Stimulated activated CD4-positive, alpha-beta T cell treated with anti-CD3 and anti-CD28 coated beads, Interleukin-1b, Interleukin-23, amount 100 ng/mL, for 24 hours (primary cell): ENCODE measurements around the gene CCDC92B.
A peak's percentile ranks its signal among the peaks of the same experiment; 100 is the strongest.

Source experiments
- DNase-seq, 4 experiments: peaks; one replicate each; pipeline ENCODE4 v3.0.0-alpha.2; 2020; ENCODE audit warnings: low read depth in 4 of 4, low spot score in 1 of 4

CCDC92B gene

GRCh38 chr17:2723505-2723996 is 25.9 kb downstream of the CCDC92B start:
- no peak for DNase-seq

DNA sequence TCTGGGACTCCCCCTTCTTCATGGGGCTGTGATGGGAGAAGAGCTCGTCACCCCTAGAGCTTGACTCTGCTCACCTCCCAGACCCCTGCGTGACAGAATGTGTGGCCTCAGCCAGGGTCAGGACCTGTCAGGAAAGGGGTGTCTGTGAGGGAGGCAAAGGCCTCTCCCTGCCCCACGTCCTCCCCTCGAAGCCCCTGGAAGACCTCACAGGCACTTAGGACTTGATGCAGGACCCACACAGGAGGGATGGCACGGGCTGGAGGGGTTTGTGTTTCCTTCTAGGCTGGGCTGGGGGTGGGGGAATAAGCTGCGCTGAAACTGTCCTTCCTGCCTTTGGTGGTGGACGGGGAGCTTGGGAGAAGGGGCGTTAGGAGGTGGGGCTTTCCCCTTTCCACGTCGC is 26.8 kb downstream of the CCDC92B start:
- DNase-seq, result no peak

DNA sequence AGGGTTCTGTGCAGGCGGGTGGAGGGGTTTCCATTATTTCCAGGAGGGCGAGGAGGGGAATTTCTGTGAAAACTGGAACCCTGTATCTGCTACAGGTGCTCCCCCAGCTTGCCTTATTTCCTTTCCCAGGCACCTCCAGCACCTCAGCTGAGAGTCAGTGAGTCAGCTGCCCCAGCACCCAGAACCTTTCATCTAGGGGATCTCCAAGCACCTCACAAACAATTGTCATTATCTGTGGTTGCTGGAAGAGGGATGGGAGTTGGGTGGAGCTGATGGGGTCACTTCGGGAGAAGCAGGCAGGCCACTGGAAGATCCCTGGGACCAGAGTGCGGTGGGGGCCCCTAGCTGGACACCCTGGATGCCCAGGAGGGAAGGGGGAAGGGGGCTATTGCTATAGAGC is 27.8 kb downstream of the CCDC92B start:
- no peak for DNase-seq

DNA sequence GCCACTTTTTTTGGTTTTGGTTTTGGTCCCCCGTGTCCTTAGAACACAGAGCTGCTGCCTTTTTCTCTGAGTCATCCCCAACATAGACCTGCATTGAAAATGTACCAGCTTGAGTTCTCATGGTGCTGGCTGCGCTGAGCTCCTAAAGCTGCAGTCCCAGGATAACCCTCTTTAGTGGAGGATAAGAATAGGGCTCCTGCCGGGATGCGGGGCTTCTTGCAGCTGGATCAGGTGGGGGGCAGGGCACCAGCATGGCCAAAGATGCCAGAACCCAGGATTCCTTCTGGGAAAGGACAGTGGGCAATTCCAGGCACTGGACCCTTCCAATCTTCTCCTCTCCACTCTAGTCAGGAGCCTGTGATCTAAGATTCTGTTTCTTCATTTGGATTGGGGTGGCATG is 29.6 kb downstream of the CCDC92B start:
- no peak for DNase-seq

DNA sequence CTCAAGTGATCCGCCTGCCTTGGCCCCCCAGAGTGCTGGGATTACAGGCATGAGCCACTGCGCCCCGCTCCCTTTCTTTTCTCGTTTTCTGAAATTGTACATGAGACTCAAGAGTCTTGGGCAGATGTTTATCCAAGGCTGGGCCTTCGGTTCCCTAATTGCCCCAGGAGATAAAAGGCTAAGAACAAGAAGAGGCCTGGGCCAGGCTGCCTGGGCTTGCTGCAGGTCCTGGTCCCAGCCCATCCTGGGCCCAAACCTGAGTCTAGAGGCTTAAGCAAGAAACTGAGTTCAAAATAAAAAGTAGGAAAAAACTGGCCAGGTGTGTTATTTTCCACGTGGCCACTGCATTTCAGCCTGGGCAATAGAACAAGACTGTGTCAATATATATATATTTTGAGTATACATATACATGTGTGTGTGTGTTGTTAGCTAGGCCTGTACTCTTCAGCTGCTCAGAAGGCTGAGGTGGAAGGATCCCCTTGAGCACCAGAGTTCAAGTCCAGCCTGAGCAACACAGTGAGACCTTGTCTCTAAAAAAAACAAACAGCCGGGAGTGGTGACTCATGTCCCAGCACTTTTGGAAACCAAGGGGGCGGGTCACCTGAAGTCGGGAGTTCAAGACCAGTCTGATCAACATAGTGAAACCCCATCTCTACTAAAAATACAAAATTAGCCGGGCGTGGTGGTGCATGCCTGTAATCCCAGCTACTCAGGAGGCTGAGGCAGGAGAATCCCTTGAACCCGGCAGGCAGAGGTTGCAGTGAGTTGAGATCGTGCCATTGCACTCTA is 31.1 kb downstream of the CCDC92B start:
- no peak for DNase-seq

- no peak for DNase-seq
These were observed 32.8 kb downstream of the CCDC92B start for GRCh38 chr17:2716649-2717048.

- DNase-seq, result no peak
These were observed 35.6 kb downstream of the CCDC92B start for GRCh38 chr17:2713881-2714280.

DNA sequence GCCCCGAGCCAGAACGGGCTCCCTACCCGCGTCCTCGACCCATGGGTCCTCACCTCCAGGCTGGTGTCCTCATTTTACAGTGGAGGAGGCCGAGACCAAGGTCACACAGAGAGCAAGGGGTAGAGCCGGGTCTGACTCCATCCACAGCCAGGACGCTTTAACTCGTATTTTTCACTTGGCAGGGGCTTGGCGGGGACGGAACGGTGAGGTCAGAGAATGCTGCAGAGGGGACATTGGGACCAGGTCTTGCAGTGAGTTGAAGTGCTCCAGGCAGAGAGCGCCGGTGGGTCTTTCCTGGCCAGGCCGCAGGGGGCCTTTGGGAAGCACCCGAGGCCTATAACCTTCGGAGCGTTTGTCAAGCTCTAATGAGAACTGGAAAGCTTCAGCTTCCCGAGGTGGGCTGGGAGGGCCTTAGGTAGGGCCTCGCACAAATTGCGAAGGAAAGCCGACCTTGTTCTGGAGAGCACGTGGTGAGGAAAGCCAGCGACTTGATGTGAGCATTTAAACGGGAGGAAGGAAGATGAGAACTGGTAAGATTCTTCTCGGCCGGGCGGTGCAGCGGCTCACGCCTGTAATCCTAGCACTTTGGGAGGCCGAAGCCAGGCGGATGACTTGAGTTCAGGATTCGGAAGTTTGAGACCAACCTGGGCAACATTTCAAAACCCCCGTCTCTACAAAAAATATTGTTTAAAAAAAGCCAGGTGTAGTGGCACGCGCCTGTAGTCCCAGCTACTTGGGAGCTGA is 37.0 kb downstream of the CCDC92B start:
- DNase-seq, result no peak

DNA sequence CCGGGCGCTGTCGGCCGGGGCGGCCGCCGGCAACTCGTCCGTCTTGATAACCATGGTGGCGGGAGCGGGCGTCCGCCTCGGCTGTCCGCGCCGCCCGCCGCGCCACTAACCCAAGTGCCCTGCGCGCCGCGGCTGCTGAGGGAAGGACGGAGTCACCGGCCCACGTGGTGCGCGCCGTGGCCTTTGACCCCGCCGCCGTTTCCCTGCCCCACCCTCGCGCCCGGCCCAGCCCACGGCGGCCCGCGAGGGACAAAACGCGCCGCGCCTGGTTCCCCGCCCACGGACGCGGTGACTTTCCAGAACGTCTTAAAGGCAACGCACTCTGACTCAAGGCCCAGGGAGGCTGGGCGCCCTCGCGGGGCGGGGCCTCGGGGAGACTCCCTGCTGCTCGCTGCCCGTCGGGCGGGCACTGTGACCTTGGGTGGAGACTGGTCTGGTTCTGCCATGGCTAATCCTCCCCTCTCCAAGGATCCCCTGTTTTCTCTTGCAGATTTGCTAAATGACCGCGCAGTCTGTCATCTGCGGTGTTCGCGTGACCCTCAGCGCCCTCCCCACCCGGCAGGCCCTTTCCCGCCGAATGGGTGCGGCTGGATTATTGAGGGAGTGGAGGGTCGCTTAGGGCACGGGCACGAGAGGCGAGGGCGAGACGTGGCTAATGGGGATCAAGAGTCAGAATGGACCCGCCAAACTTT is 37.7 kb downstream of the CCDC92B start, which contains the start of gene CLUH:
TSS of gene CLUH (minus strand) at position 157 of the 692 bp plus-strand sequence. CDS start at position 54, 103 bp downstream.
- DNase-seq, result peak; percentile 93 to 98 (median 94)

- DNase-seq, result peak in 1 of 4 experiments; percentile 35
These were observed 38.4 kb downstream of the CCDC92B start for GRCh38 chr17:2710803-2711607.

DNA sequence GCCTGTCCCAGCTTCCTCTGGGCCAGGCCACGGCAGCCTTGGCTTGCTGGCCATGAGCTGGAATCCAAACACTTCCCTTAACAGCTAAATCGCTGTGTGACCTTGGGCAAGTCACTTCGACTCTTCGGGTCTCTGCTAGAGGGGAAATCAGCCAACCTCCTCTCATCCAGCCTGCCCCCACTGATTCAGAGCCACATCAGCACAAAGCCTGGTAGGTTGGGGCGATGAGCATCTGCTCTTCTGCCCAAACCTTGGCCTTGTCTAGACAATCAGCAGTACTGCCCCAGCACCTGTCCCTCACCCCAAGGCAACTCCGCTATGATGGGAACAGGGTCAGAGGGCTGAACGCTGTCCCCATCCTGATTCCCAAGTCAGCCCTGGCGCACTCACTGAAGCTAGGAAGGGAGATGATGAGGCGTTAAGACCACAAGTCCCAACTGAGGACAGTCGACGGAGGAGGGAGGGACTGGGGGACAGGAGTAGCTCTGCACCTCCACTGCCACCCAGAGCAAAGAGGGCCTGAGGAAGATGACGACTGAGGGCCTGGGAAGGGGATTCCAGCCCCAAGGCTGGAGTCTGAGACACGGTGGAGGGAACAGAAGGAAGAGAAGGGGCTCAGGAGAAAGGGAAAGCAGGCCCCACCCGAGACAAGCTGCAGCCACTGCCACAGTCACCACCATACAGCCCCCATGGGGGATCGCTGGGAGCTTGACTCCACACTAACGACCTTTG is 39.2 kb downstream of the CCDC92B start:
- DNase-seq, result no peak

- DNase-seq, result no peak
These were observed 40.2 kb downstream of the CCDC92B start for GRCh38 chr17:2709183-2709661.

DNA sequence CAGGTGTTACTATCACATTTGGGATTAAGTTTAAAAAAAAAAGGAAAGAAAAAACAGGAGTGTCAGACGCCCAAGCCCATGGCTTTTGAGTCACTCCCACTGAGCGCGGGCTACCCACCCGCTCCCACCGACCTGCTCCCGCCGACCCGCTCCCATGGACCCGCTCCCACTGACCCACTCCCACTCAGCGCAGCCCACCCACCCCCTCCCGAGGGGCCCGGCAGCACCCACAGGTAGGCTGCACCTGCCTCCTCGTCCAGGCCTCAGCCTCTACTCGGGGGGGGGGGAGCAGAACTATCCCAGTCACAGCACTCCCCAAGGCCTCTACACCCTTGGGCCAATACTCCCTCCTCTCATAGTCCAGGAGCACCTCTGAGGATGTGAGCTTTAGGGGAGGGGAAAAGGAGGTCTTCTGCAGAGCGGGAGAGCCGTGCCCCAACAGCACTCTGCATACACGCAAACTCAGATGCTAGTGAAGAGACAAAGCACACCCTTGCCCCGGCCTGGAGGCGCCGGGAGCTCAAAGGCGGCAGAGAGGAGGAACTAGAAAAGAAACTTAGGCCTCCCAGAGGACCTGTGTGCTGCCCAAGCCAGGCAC is 40.8 kb downstream of the CCDC92B start:
- no peak for DNase-seq

DNA sequence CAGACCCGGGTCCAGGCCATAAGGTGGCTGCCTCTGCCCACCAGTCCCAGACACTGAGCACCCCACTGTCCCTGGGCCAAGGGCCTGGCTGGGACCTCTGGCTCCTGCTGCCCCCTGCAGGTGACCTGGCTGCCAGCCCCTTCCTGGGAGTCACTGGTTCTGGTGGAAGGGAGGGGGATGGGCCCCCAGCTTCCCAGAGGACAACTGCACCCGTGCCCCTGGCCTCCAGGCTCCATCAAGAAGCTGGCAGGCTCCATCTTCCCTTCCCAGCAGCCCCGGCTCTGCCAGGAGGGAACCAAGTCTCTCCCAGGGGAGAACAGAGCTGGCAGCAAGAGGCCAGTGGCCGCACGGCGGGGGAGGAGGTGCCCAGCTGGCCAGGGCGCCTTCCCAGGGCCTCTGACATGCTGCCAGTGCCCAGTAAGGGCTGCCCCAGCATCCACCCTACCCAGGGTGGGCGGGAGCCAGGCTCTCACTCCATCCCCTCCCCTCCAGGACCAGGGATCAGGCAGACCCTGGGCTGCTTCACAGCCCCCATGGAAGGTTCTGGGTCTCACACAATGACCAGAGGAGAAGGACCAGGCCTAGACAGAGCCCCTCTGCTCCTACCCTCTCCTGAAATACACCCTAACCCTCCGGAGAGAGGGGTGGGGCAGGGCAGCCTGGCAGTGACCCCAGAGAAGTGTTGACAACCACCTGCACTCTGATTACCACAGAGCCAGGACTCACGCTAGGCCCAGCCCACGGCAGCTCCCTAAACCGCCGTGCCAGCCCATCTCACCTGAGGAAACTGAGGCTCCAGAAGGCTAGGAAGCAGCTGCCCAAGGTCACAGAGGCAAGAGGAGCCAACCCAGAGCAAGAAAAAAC is 41.5 kb downstream of the CCDC92B start:
- DNase-seq, result no peak

DNA sequence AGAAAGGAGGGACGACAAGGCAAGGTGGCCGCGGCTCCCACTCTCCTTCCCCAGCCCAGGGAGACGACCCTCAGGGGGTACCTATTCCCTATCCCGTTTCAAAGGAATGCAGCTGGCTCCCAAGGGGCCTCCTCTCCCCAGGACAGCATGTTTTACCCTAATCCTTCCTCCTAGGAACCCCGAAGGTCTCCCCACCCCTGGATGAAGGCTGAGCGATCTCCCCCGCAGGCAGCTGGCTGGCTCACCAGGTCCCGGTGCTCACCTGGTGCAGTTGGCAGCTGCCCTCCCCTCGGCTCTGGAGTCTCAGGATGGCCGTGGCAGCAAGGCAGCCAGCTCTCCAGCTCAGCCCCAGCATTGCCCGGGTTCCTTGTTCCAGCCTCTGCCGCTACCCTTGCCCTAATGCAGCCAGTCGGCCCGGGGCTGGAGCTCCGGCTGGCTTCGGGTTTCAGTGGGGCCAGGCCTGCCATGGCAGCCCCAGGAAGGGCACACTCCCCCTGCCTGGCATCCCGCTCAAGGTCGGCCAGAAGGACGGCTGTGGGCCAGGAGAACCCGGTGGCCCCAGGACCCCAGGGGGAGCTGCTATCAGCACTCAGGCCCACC is 42.4 kb downstream of the CCDC92B start:
- no peak for DNase-seq

GRCh38 chr17:2705888-2706795 is 43.3 kb downstream of the CCDC92B start:
- DNase-seq, result no peak

DNA sequence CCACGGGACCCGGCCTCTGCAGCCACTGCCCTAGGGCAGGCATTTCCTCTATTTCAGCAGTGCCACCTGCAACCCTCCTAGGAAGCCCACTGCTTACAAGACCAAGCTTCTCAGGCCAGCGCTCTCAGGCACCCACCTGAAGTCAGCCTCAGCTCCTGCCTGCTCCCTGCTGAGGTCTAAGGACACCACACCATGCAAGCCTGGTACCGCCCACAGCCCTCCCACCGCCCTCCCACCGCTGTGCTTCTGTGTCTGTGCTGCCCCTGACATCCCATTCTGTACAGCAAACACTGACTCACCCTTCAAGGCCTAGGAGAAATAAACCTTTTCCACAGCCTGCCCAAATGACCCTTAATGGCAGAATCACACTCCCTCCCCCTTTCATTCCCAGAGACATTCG is 44.2 kb downstream of the CCDC92B start:
- DNase-seq, result no peak
